ENCODE data around the gene ELMO2. TPM values are rescaled to one million over a fixed set of nuclear protein-coding genes. Genes with fewer than 3 reads are reported as not detected.

The ELMO2 gene
- total RNA-seq, 2 donors from 2014 or later = 92.3 to 100 TPM

DNA sequence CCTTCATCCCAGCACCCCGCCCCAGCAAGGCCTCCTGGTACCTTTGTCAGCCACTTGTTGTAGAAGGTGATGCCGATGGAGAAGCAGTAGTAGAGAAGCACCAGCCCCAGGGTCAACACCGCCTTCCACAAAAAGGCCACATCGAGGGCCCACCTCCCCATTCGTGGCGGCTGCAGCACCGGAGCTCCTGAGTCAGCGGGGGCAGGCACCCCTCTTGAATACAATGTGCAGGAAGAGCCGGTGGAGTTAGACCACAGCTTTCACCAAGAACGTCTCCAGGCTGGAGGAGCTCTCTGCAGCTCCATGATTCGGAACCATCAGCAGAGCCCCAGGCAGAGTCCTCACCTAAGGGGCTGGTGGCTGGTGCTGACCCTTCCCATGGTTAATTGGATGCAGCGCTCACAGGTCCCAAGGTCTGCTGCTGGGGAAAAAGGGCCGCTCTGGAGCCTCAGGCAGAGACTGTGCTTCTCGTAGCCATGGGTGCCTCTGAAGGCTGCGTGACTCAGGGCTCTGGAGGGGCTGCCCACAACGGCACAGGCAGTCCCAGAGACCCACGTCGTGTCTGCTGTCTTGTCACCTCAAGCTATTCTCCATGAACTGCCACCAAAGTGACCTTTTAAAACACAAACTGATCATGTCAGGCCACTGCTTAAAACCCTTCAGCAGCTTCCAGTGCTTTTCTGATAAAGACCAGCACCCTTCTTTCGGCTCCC, 47.9 kb downstream of the ELMO2 start:
- DNase-seq (ENCODE audit: low spot score) (no peak), ATAC-seq (no peak)
- no peaks in the 10 kb centered on the region for H3K9me3 Mint-ChIP-seq
- peak overlapping the region; percentile 13 to 81 for H3K27ac Mint-ChIP-seq
- H3K4me3 Mint-ChIP-seq = no peak overlapping the region
- H3K27me3 Mint-ChIP-seq = no peaks in the 10 kb centered on the region
- H3K36me3 Mint-ChIP-seq = peaks cover 14% of the 10 kb centered on the region
- peaks cover 38 to 57% of the 10 kb centered on the region in 2 donors for H3K4me1 Mint-ChIP-seq (ENCODE audit: low read depth in 2 of 2)

DNA sequence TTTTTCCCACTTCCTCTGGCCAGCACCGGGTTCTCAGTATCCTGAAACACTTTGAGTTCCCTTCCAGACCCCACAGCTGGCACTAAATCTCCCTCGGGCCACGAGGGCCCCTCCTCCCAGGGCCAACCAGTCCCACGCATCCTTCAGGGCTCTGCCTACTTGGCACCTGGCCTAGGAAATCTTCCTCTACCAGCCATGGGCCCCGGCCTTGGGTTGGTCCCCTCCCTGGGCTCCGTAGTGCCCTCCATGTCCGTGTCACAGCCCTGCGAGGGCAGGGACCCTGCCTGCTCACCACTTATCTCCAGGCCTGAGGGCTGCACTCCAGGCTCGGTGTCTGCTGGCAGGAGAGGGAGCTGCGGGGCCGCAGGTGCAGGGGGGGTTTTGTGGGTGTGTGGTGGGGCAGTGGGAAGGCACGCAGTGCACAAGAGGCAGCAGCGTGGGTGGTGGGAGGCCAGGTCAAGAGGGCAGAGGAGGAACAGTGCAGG, 49.3 kb downstream of the ELMO2 start:
- peaks cover 8% of the 10 kb centered on the region for H3K36me3 Mint-ChIP-seq
- ATAC-seq = no peak
- no peaks in the 10 kb centered on the region for H3K27me3 Mint-ChIP-seq
- peak overlapping the region in 1 of 2 donors; percentile 36 for H3K27ac Mint-ChIP-seq
- H3K4me1 Mint-ChIP-seq (ENCODE audit: low read depth in 2 of 2) = peaks cover 25 to 46% of the 10 kb centered on the region in 2 donors
- no peaks in the 10 kb centered on the region for H3K9me3 Mint-ChIP-seq
- no peak overlapping the region for H3K4me3 Mint-ChIP-seq
- DNase-seq (ENCODE audit: low spot score) = no peak

DNA sequence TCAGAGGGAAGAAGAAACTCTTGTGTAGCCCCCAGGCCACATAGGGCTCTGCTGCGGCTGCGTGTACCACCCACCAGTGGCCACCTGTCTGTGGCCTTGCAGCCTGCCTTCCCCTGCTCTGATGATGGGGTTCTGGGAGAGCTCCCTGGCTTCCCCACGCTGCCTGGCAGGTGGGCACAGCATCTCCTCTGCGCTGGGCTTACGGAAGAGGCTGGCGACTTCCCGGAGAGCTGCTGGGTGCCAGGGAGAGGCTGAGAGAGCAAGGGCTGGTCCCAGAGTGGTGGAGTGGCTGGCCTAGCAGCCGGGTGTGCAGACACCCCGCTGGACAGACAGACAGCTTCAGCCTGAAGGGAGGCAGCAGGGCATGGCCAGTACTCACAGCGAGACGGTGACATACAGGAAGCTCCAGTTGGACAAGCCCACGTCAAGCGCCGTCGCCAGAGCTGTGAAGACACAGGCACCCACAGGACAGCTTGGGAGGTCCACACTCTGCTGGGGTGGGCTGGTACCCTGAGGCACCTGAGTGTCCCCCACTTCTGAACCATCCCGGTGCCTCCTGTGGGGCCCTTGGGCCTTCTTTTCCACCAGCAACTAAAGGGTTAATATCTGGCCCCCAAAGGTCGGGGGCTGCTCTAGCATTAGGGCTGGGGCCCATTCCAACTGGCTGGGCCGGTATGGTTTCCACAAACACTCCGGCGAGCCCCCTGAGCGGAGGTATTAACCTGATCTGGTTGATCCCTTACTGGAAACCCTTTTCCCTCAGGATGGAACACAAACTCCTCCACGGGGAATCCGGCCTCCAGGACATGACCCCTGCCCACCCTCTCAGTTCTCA, 50.0 kb downstream of the ELMO2 start:
- no peaks in the 10 kb centered on the region for H3K27me3 Mint-ChIP-seq
- peaks cover 7% of the 10 kb centered on the region for H3K36me3 Mint-ChIP-seq
- H3K4me1 Mint-ChIP-seq (ENCODE audit: low read depth in 2 of 2) = peaks cover 20 to 39% of the 10 kb centered on the region in 2 donors
- ATAC-seq (no peak), DNase-seq (ENCODE audit: low spot score) (no peak)
- no peaks in the 10 kb centered on the region for H3K9me3 Mint-ChIP-seq
- no peak overlapping the region for H3K4me3 Mint-ChIP-seq
- H3K27ac Mint-ChIP-seq = no peak overlapping the region

- Mint-ChIP-seq H3K27ac (peak overlapping the region; percentile 35 to 62), H3K36me3 (peaks cover under 1% of the 10 kb centered on the region), H3K9me3 (no peaks in the 10 kb centered on the region), H3K4me1 (ENCODE audit: low read depth in 2 of 2) (peaks cover 19 to 39% of the 10 kb centered on the region in 2 donors), H3K27me3 (no peaks in the 10 kb centered on the region), H3K4me3 (no peak overlapping the region)
- ATAC-seq (no peak), DNase-seq (ENCODE audit: low spot score) (no peak)
Measured at GRCh38 chr20:46355778-46356177, 50.6 kb downstream of the ELMO2 start.

GRCh38 chr20:46354920-46355654, 51.3 kb downstream of the ELMO2 start:
- no peaks in the 10 kb centered on the region for H3K9me3 Mint-ChIP-seq
- no peak overlapping the region for H3K4me3 Mint-ChIP-seq
- no peaks in the 10 kb centered on the region for H3K36me3 Mint-ChIP-seq
- no peaks in the 10 kb centered on the region for H3K27me3 Mint-ChIP-seq
- no peak for ATAC-seq
- no peak for DNase-seq (ENCODE audit: low spot score)
- H3K4me1 Mint-ChIP-seq (ENCODE audit: low read depth in 2 of 2) = peaks cover 23 to 45% of the 10 kb centered on the region in 2 donors
- peak overlapping the region; percentile 35 to 62 for H3K27ac Mint-ChIP-seq

- no peak for DNase-seq (ENCODE audit: low spot score)
- Mint-ChIP-seq H3K27ac (no peak overlapping the region), H3K27me3 (no peaks in the 10 kb centered on the region), H3K9me3 (no peaks in the 10 kb centered on the region), H3K4me3 (no peak overlapping the region), H3K4me1 (ENCODE audit: low read depth in 2 of 2) (peaks cover 16 to 36% of the 10 kb centered on the region in 2 donors), H3K36me3 (no peaks in the 10 kb centered on the region)
- ATAC-seq = no peak
Measured at GRCh38 chr20:46354207-46354555, 52.2 kb downstream of the ELMO2 start.

GRCh38 chr20:46353500-46354206, 52.8 kb downstream of the ELMO2 start:
- peak overlapping the region in 1 of 2 donors; percentile 81 for H3K27ac Mint-ChIP-seq
- ATAC-seq = no peak

DNA sequence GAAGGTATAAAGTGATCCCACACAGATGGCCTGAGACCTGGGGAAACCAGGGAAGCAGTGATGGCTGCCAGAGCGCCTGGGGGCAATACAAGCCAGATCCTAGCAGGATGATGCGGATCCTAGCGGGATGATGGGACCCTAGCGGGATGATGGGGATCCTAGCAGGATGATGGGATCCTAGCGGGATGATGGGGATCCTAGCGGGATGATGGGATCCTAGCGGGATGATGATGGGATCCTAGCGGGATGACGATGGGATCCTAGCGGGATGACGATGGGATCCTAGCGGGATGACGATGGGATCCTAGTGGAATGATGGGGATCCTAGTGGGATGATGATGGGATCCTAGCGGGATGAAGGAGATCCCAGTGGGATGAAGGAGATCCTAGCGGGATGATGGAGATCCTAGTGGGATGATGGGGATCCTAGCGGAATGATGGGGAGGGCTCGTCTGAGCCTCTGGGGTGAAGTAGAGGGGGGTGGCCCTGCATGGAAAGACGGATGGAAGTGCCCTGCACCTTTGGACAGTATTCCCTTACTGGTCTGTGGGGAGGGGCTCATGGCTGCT, 54.0 kb downstream of the ELMO2 start:
- H3K4me1 Mint-ChIP-seq (ENCODE audit: low read depth in 2 of 2) = peaks cover 12 to 26% of the 10 kb centered on the region in 2 donors
- ATAC-seq = no peak
- H3K4me3 Mint-ChIP-seq = no peak overlapping the region
- H3K36me3 Mint-ChIP-seq = no peaks in the 10 kb centered on the region
- no peak for DNase-seq (ENCODE audit: low spot score)
- no peaks in the 10 kb centered on the region for H3K9me3 Mint-ChIP-seq
- H3K27ac Mint-ChIP-seq = no peak overlapping the region
- no peaks in the 10 kb centered on the region for H3K27me3 Mint-ChIP-seq

More at GRCh38 chr20:46353500-46354206, 52.8 kb downstream of the ELMO2 start:
- DNase-seq (ENCODE audit: low spot score) = no peak
- H3K4me3 Mint-ChIP-seq = no peak overlapping the region
- no peaks in the 10 kb centered on the region for H3K36me3 Mint-ChIP-seq
- no peaks in the 10 kb centered on the region for H3K27me3 Mint-ChIP-seq
- H3K4me1 Mint-ChIP-seq (ENCODE audit: low read depth in 2 of 2) = peaks cover 12 to 33% of the 10 kb centered on the region in 2 donors
- no peaks in the 10 kb centered on the region for H3K9me3 Mint-ChIP-seq

GRCh38 chr20:46351357-46352058, 54.9 kb downstream of the ELMO2 start:
- Mint-ChIP-seq H3K9me3 (no peaks in the 10 kb centered on the region), H3K27me3 (no peaks in the 10 kb centered on the region), H3K36me3 (no peaks in the 10 kb centered on the region), H3K4me3 (no peak overlapping the region), H3K27ac (peak overlapping the region; percentile 89 to 94), H3K4me1 (ENCODE audit: low read depth in 2 of 2) (peaks cover 12 to 21% of the 10 kb centered on the region in 2 donors)
- ATAC-seq (no peak), DNase-seq (ENCODE audit: low spot score) (no peak)

DNA sequence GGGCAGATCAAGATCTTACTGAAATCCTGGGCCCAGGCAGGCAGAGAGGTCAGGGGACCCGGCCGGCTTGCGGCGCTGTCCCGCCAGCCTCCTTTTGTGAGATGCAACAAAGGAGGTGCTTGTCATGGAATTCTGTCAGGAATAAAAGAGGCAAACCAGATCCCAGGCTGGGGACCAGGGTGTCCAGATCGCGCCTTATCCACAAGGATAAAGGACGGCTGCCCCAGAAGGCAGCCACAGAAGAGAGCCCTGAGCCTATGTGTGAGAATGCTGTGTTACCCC, 55.5 kb downstream of the ELMO2 start:
- no peaks in the 10 kb centered on the region for H3K36me3 Mint-ChIP-seq
- ATAC-seq (no peak), DNase-seq (ENCODE audit: low spot score) (no peak)
- H3K27ac Mint-ChIP-seq = peak overlapping the region; percentile 89 to 94
- no peak overlapping the region for H3K4me3 Mint-ChIP-seq
- H3K4me1 Mint-ChIP-seq (ENCODE audit: low read depth in 2 of 2) = peaks cover 12 to 21% of the 10 kb centered on the region in 2 donors
- no peaks in the 10 kb centered on the region for H3K27me3 Mint-ChIP-seq
- no peaks in the 10 kb centered on the region for H3K9me3 Mint-ChIP-seq

DNA sequence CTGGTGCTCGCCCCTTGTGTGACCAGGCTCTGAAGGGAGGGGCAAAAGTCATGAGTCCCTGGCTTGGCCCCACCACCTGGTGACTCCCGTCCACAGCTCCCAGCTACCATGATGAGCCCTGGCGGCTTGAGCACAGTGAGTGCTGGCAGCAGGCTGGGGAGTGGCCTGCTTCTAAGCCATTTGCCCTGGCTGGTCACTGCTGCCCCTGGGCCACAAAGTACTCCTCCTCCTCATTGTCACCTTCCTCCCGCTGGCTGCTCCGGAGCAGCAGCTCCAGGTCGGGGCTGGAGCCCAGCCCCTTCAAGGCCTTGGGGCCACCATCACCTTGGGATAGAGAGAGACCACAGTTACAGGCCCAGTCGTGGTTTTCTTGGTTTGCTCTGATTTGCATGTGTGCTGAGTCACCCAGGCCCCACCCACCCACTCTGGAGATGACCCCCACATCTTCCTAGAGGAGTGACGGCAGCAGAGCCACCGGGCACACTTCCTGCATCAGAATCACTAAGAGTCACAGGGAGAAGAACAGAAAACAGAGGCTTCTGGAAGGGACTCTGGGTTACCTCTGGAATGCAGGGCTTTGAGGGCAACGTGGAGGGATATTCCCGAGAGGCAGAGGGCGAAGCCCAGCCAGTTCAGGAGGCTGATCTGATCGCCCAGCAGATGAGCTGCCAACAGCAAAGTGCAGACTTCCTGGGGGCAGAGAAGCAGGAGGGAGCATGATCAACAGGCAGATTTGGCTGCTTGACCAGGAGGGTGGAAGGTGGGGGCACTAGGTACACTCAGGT, 56.0 kb downstream of the ELMO2 start:
- H3K9me3 Mint-ChIP-seq = no peaks in the 10 kb centered on the region
- H3K27me3 Mint-ChIP-seq = no peaks in the 10 kb centered on the region
- peak overlapping the region; percentile 70 for H3K4me3 Mint-ChIP-seq
- peak; percentile 82 to 84 for ATAC-seq
- peaks cover 12 to 17% of the 10 kb centered on the region in 2 donors for H3K4me1 Mint-ChIP-seq (ENCODE audit: low read depth in 2 of 2)
- no peak for DNase-seq (ENCODE audit: low spot score)
- H3K27ac Mint-ChIP-seq = peak overlapping the region; percentile 89 to 94
- H3K36me3 Mint-ChIP-seq = no peaks in the 10 kb centered on the region

DNA sequence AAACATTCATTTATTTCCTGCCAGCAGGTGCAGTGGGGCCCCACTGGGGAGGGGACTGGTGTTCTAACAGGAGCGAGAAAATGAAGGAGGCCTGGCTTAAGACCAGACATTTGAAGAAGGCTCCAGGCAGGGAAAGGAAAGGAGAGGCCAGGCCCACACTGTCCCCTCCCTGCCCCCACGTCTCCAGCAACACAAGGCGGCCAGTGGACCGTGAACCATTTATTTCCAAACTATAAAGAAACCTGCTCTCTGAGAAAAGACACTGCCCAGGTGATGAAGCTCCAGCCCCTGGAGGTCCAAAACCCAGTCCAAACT, 56.7 kb downstream of the ELMO2 start:
- no peak for DNase-seq (ENCODE audit: low spot score)
- Mint-ChIP-seq H3K36me3 (no peaks in the 10 kb centered on the region), H3K4me3 (no peak overlapping the region), H3K4me1 (ENCODE audit: low read depth in 2 of 2) (peaks cover 16 to 18% of the 10 kb centered on the region in 2 donors), H3K9me3 (no peaks in the 10 kb centered on the region), H3K27ac (no peak overlapping the region), H3K27me3 (no peaks in the 10 kb centered on the region)
- ATAC-seq = no peak
